Measurements from ENCODE around the gene PLAC1.

The PLAC1 gene

DNA sequence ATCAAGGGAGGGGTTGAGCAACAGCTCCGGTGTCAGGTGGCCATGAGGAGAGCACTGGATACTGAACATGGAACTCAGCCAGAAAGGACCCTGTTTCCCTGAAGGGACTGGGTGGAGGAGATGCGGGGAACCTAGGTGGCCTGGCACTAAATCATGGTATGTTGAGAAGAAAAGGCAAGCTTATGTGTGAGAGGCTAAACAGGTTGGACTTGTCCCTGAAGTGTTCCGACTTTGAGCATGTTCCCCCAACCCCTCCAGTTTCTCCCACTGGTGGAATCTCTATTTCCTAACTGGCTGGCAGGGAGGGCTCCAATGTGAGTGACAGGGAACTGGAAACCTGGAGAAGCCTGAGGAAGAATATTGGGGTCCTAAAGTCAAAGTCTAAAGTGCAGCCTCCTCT is 69.5 kb downstream of the PLAC1 start:
- DNase-seq (ENCODE audit: low spot score) = no peak

- DNase-seq (ENCODE audit: low spot score) = no peak
Measured at GRCh38 chrX:134580907-134581306, 77.4 kb downstream of the PLAC1 start.

- DNase-seq (ENCODE audit: low spot score) = no peak
Measured at GRCh38 chrX:134573683-134574035, 84.6 kb downstream of the PLAC1 start.

GRCh38 chrX:134572816-134573682 is 85.2 kb downstream of the PLAC1 start:
- DNase-seq (ENCODE audit: low spot score) = no peak

- DNase-seq (ENCODE audit: low spot score) = no peak
Measured at GRCh38 chrX:134571796-134572195, 86.5 kb downstream of the PLAC1 start.

GRCh38 chrX:134570899-134571298 is 87.4 kb downstream of the PLAC1 start:
- DNase-seq (ENCODE audit: low spot score) = no peak

DNA sequence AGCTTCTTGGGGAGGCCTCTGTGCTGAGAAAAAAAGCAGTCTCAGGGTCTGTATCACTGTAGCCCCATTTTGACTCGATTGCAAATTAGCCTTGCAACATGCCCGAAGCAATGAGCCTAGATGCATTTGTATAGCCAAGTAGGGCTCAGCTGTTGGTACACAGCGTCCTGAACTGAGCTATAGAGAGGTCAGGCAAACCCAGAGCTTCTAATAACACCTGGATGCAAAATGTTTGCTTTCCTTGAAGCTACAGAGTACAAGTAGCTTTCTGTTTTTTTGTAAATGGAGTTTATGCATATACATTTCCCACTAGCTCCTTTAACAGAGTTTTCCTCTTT is 87.8 kb downstream of the PLAC1 start:
- DNase-seq (ENCODE audit: low spot score) = no peak

GRCh38 chrX:134569306-134569705 is 89.0 kb downstream of the PLAC1 start:
- DNase-seq (ENCODE audit: low spot score) = no peak

GRCh38 chrX:134568285-134569016 is 89.8 kb downstream of the PLAC1 start:
- DNase-seq (ENCODE audit: low spot score) = no peak

GRCh38 chrX:134566506-134566905 is 91.8 kb downstream of the PLAC1 start:
- no peak for DNase-seq (ENCODE audit: low spot score)

- no peak for DNase-seq (ENCODE audit: low spot score)
Measured at GRCh38 chrX:134562002-134562401, 96.3 kb downstream of the PLAC1 start.

DNA sequence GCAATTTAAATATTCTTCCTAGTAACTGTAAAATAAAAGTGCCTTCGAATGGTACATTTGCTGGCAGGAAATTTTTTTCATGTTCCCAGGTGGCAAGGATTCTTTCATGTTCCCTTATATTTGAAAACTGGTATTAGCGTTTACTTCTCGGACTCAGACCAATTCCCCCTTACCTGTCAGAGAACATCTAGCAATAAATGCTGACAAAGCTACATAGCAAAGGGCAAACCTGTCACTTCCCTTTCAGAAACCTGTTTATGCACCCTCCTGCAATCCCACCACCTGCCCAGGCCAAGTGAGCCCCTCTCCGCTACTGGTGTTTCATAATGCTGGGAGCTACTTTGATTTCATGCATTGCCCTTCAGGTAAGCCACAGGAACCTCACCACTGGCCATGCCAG is 100.1 kb downstream of the PLAC1 start:
- DNase-seq (ENCODE audit: low spot score) = no peak

DNA sequence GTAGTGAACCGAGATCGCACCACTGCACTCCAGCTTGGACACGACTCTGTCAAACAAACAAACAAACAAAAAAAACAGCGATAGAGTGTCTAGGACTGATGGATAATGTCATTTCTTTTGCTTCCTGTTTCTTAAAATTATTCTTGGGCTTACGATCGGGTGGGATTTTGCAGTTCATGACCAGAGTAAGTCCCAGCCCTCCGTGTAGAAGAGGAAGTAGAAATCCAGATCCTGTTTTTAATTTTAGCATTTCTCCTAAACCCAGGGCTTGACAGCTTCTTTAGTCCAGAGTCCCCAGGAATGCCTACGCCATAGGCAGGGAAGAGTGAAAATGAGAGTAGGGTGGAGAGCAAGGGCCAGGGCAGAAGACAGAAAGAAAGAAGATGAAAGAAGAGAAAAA is 104.0 kb downstream of the PLAC1 start:
- DNase-seq (ENCODE audit: low spot score) = no peak

GRCh38 chrX:134552351-134552750 is 105.9 kb downstream of the PLAC1 start:
- DNase-seq (ENCODE audit: low spot score) = no peak

GRCh38 chrX:134551376-134552048 is 106.8 kb downstream of the PLAC1 start:
- DNase-seq (ENCODE audit: low spot score) = no peak

GRCh38 chrX:134548257-134549201 is 109.7 kb downstream of the PLAC1 start:
- no peak for DNase-seq (ENCODE audit: low spot score)

DNA sequence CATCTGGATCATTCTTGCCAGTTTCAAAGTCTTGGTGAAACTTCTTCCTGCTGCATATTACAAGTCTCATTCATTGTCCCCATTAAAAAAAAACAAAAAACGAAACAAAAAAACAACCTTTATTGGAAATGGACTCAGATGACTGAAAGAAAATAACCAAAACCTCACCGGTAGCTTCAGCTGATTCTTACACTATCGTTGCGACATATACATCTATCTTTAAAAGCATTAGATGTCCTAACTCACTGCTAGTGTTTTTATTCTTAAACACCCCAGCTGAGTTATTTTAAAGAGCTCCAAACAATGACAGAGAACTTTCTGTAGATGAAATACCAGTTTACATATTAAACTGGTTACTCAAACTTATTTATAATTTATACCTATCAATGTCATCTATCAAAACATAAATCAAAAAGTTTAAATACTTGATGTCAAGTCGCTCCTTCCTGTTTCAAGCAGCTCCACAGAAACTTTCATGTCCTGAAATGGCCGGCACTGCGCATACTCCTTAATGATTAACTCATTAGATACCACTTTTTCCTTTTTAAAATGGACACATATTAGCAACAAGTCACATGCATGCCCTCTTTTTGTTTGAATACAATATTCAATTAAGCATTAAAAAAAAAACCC is 111.1 kb downstream of the PLAC1 start:
- DNase-seq (ENCODE audit: low spot score) = no peak

GRCh38 chrX:134546187-134546586 is 112.1 kb downstream of the PLAC1 start:
- no peak for DNase-seq (ENCODE audit: low spot score)

GRCh38 chrX:134545510-134545909 is 112.8 kb downstream of the PLAC1 start:
- DNase-seq (ENCODE audit: low spot score) = no peak

GRCh38 chrX:134544513-134545151 is 113.6 kb downstream of the PLAC1 start:
- DNase-seq (ENCODE audit: low spot score) = no peak

- no peak for DNase-seq (ENCODE audit: low spot score)
Measured at GRCh38 chrX:134544135-134544512, 114.1 kb downstream of the PLAC1 start.
